Spleen (tissue), 7 donors: ENCODE results near the gene SSUH2.

Experiments
- CTCF ChIP-seq, 11 experiments: fragments of 200-600 bp in 7 of 11; fragments of 450-650 bp in 4 of 11; sonication (generic) in 4 of 11; IDR thresholded peaks in 8 of 11; conservative IDR thresholded peaks in 3 of 11; 1 replicate in 7 of 11; 2 replicates in 4 of 11; pipeline versions ENCODE4 v1.4.0 to v1.8.0; 2016 to 2021; ENCODE audit warnings: antibody characterized with exemption in 11 of 11, inconsistent platforms in 4 of 11, mild to moderate bottlenecking in 1 of 11
- POLR2A ChIP-seq, 3 donors: fragments of 450-650 bp; IDR thresholded peaks; one replicate each; pipeline ENCODE4 v1.5.1; 2017; ENCODE audit warnings: antibody characterized with exemption in 3 of 3, mild to moderate bottlenecking in 1 of 3
- POLR2AphosphoS5 ChIP-seq, 3 donors: sonication (generic); formaldehyde crosslinking; IDR thresholded peaks; one replicate each; pipeline ENCODE4 v1.5.1; 2017; ENCODE audit warnings: antibody characterized with exemption in 3 of 3
- donor health status: DM: no; HTN: no; CAD: no; lungs with moderate emphysema.
- donor health status: DM: no; HTN: no; CAD: no.
- donor health status: DM: no; HTN: no; CAD: no.

GRCh38 chr3:8681349-8681748 lies 36.8 kb upstream of the SSUH2 start:
- TF ChIP-seq CTCF (IDR thresholded peaks at IDR 0.05 in 8 of 11, conservative IDR thresholded peaks at IDR 0.05 in 3 of 11) (no peak), POLR2AphosphoS5 (IDR thresholded peaks at IDR 0.05) (no peak), POLR2A (IDR thresholded peaks at IDR 0.05) (no peak)
